AG10803 (cell line): ENCODE measurements around the gene OR10A2.
"Not testable (repeated sequence)": the region's sequence is repeated elsewhere in the genome, so short reads cannot be mapped to it uniquely, and the experiment has no call there.

ENCODE experiments used
- DNase-seq: peaks from one replicate; pipeline ENCODE4 v3.0.0; 2010; ENCODE audit warnings: low read depth
- H3K4me3 ChIP-seq: 2 replicates; pipeline ENCODE4 v1.5.1; 2011; ENCODE audit warnings: mild to moderate bottlenecking, low read length, control low read depth
- CTCF ChIP-seq: conservative IDR thresholded peaks from 2 replicates; pipeline ENCODE4 v1.5.1; 2011; ENCODE audit warnings: mild to moderate bottlenecking, low read length, control low read depth, inconsistent platforms

The OR10A2 gene

GRCh38 chr11:6900327-6900999, 37.6 kb downstream of the OR10A2 start:
- DNase-seq = no peak
- no peak overlapping the region for H3K4me3 ChIP-seq
- no peak; the same call in 1 of the 2 replicates for TF ChIP-seq CTCF

GRCh38 chr11:6904804-6905203, 41.9 kb downstream of the OR10A2 start:
- DNase-seq, H3K4me3 ChIP-seq: not testable (repeated sequence)

- TF ChIP-seq CTCF = no peak
- no peak overlapping the region for H3K4me3 ChIP-seq
- DNase-seq = no peak
Observed at GRCh38 chr11:6911378-6911777, 48.5 kb downstream of the OR10A2 start.

- peak; percentile 20 for DNase-seq
- no peak overlapping the region for H3K4me3 ChIP-seq
- TF ChIP-seq CTCF = no peak
Observed at GRCh38 chr11:6911948-6912347, 49.1 kb downstream of the OR10A2 start.

GRCh38 chr11:6919698-6920097, 56.8 kb downstream of the OR10A2 start:
- no peak for TF ChIP-seq CTCF
- no peak overlapping the region for H3K4me3 ChIP-seq
- no peak for DNase-seq

- H3K4me3 ChIP-seq = no peak within 1 kb of the TSS
- TF ChIP-seq CTCF = no peak
- no peak for DNase-seq
Observed at GRCh38 chr11:6920702-6921101, 57.8 kb downstream of the OR10A2 start, which contains the start of gene OR2D3. OR2D3 (plus strand) TSS chr11:6921002; CDS start chr11:6921002, 0 bp downstream.
